Measurements from ENCODE around the gene PGLYRP1.

The PGLYRP1 gene

GRCh38 chr19:46031781-46032596, 9.1 kb upstream of the PGLYRP1 start:
- DNase-seq: no peak

- no peak for DNase-seq
These were observed 8.1 kb upstream of the PGLYRP1 start for GRCh38 chr19:46030812-46031550.

GRCh38 chr19:46025835-46026234, 3.0 kb upstream of the PGLYRP1 start:
- DNase-seq: no peak

- DNase-seq: no peak
These were observed 492 bp upstream of the PGLYRP1 start for GRCh38 chr19:46023311-46023779.

- no peak for DNase-seq
These were observed 807 bp downstream of the PGLYRP1 start for GRCh38 chr19:46022061-46022430.

- no peak for DNase-seq
These were observed 1.3 kb downstream of the PGLYRP1 start for GRCh38 chr19:46021531-46022041.

- DNase-seq: no peak
These were observed 2.1 kb downstream of the PGLYRP1 start for GRCh38 chr19:46020819-46021125.

GRCh38 chr19:46019270-46019669, 3.6 kb downstream of the PGLYRP1 start:
- DNase-seq: no peak

GRCh38 chr19:46018729-46019251, 4.1 kb downstream of the PGLYRP1 start:
- DNase-seq: no peak

- DNase-seq: no peak
These were observed 4.8 kb downstream of the PGLYRP1 start for GRCh38 chr19:46017874-46018675.

GRCh38 chr19:46017095-46017429, 5.8 kb downstream of the PGLYRP1 start:
- no peak for DNase-seq

GRCh38 chr19:46016426-46017094, 6.3 kb downstream of the PGLYRP1 start:
- peak; percentile 88 for DNase-seq

GRCh38 chr19:46015687-46016425, 7.0 kb downstream of the PGLYRP1 start:
- peak; percentile 35 for DNase-seq

GRCh38 chr19:46014941-46015686, 7.7 kb downstream of the PGLYRP1 start:
- peak; percentile 95 for DNase-seq

GRCh38 chr19:46014534-46014933, 8.3 kb downstream of the PGLYRP1 start:
- DNase-seq: no peak

GRCh38 chr19:46009530-46010510, 13.0 kb downstream of the PGLYRP1 start:
- peak; percentile 63 for DNase-seq

GRCh38 chr19:46006411-46006810, 16.4 kb downstream of the PGLYRP1 start:
- no peak for DNase-seq

- no peak for DNase-seq
These were observed 20.1 kb downstream of the PGLYRP1 start for GRCh38 chr19:46002678-46003275.

GRCh38 chr19:46000491-46001246, 22.2 kb downstream of the PGLYRP1 start:
- no peak for DNase-seq
